Small intestine (tissue), 7 donors: ENCODE measurements around the gene OSCP1. TPM values are rescaled to one million over a fixed set of nuclear protein-coding genes. Genes with fewer than 3 reads are reported as not detected.
A peak's percentile ranks its signal among the peaks of the same experiment; 100 is the strongest.

ENCODE experiments used
- DNase-seq, 2 donors: peaks; one replicate each; pipeline versions ENCODE4 v3.0.0 to v3.0.0-alpha.2; 2013
- FAIRE-seq: peaks from 2 replicates; lab custom pipeline; 2012; peaks lifted over from hg19 to GRCh38; lab: Jason Lieb, UNC
- H3K27ac ChIP-seq, 3 donors: one replicate each; pipeline ENCODE4 v1.5.1; 2013; ENCODE audit warnings: low read length in 2 of 3, mild to moderate bottlenecking in 2 of 3, control low read depth in 1 of 3, inconsistent platforms in 1 of 3, low read depth in 1 of 3, moderate library complexity in 1 of 3
- H3K27me3 ChIP-seq, 3 donors: one replicate each; pipeline ENCODE4 v1.6.1; 2013; ENCODE audit warnings: low read length in 3 of 3, inconsistent platforms in 1 of 3; ENCODE audit not compliant: control insufficient read depth in 3 of 3, insufficient read depth in 3 of 3
- H3K36me3 ChIP-seq, 3 donors: one replicate each; pipeline ENCODE4 v1.6.1; 2013; ENCODE audit warnings: low read length in 3 of 3, inconsistent platforms in 1 of 3, low read depth in 1 of 3, mild to moderate bottlenecking in 1 of 3, moderate library complexity in 1 of 3; ENCODE audit not compliant: control insufficient read depth in 3 of 3, insufficient read depth in 2 of 3
- H3K4me1 ChIP-seq, 3 donors: one replicate each; pipeline ENCODE4 v1.6.1; 2013; ENCODE audit warnings: low read length in 2 of 3, inconsistent platforms in 1 of 3, low read depth in 1 of 3, mild to moderate bottlenecking in 1 of 3, moderate library complexity in 1 of 3; ENCODE audit not compliant: control insufficient read depth in 3 of 3, insufficient read depth in 2 of 3
- H3K4me3 ChIP-seq, 3 donors: one replicate each; pipeline ENCODE4 v1.5.1; 2013; ENCODE audit warnings: low read length in 3 of 3, control low read depth in 1 of 3, inconsistent platforms in 1 of 3, low read depth in 1 of 3, mild to moderate bottlenecking in 1 of 3, moderate library complexity in 1 of 3
- H3K9me3 ChIP-seq, 2 donors: one replicate each; pipeline ENCODE4 v1.6.1; 2013; ENCODE audit warnings: low read depth in 1 of 2, low read length in 1 of 2; ENCODE audit not compliant: control insufficient read depth in 2 of 2, insufficient read depth in 1 of 2
- WGBS, 3 donors: extraction: QIAGEN DNeasy Blood & Tissue Kit; methylation state at CpG; one replicate each; pipeline ENCODE4 v1.1.7; 2013; 5-methylcytosine and 5-hydroxymethylcytosine counted together
- polyA plus RNA-seq, 4 donors: library from polyadenylated mRNA; stranded (reverse) in 3 of 4; unstranded in 1 of 4; fragments of 200-250 nt in 3 of 4; fragments of 120-200 nt in 1 of 4; gene quantifications; one replicate each; pipeline versions ENCODE4 v1.2.1 to v1.2.3, GENCODE V29; 2013
- donor health status: healthy with polysubstance abuse.
- donor health status: control.
- donor health status: control.
- donor health status: Bipolar disorder and iron deficiency.
- donor health status: healthy.

OSCP1 gene
- polyA plus RNA-seq, 4 donors = 0.89 to 6.1 (median 2.8) TPM

- WGBS, 3 donors = 0 to 1% (median 0%) methylated on average over 25 of the region's 25 CpGs
- H3K27me3 ChIP-seq = no peaks in the 10 kb centered on the region
- FAIRE-seq (no peak), DNase-seq (peak; percentile 85 to 90)
- no peaks in the 10 kb centered on the region for H3K9me3 ChIP-seq
- peak overlapping the region; percentile 96 to 97 (median 96) for H3K27ac ChIP-seq
- H3K36me3 ChIP-seq = peaks cover 0 to 31% (median 0%) of the 10 kb centered on the region in 3 donors
- peak overlapping the region; percentile 81 to 95 (median 94) for H3K4me3 ChIP-seq
- H3K4me1 ChIP-seq = peaks cover 6 to 47% (median 10%) of the 10 kb centered on the region in 3 donors
Observed at GRCh38 chr1:36384542-36385409, 65.5 kb downstream of the OSCP1 start.

GRCh38 chr1:36383240-36383639, 67.0 kb downstream of the OSCP1 start:
- no peak for DNase-seq
- Histone ChIP-seq H3K27ac (no peak overlapping the region), H3K4me3 (no peak overlapping the region), H3K4me1 (peaks cover 6 to 55% (median 10%) of the 10 kb centered on the region in 3 donors), H3K36me3 (peaks cover 0 to 34% (median 0%) of the 10 kb centered on the region in 3 donors), H3K27me3 (no peaks in the 10 kb centered on the region), H3K9me3 (no peaks in the 10 kb centered on the region)
- WGBS, 3 donors = 79 to 82% (median 80%) methylated on average over 4 of the region's 4 CpGs
- FAIRE-seq = no peak

GRCh38 chr1:36382669-36383068, 67.6 kb downstream of the OSCP1 start:
- 93 to 96% (median 96%) methylated on average over 4 of the region's 4 CpGs for WGBS, 3 donors
- H3K4me1 ChIP-seq = peaks cover 3 to 51% (median 10%) of the 10 kb centered on the region in 3 donors
- no peak overlapping the region for H3K4me3 ChIP-seq
- FAIRE-seq (no peak), DNase-seq (no peak)
- no peaks in the 10 kb centered on the region for H3K27me3 ChIP-seq
- H3K27ac ChIP-seq = no peak overlapping the region
- peaks cover 0 to 40% (median 0%) of the 10 kb centered on the region in 3 donors for H3K36me3 ChIP-seq
- no peaks in the 10 kb centered on the region for H3K9me3 ChIP-seq

- H3K9me3 ChIP-seq = no peaks in the 10 kb centered on the region
- DNase-seq = no peak
- no peak for FAIRE-seq
- H3K4me3 ChIP-seq = no peak overlapping the region
- peaks cover 0 to 43% (median 0%) of the 10 kb centered on the region in 3 donors for H3K36me3 ChIP-seq
- H3K4me1 ChIP-seq = peaks cover 3 to 47% (median 10%) of the 10 kb centered on the region in 3 donors
- WGBS, 3 donors = 95 to 97% (median 95%) methylated on average over 9 of the region's 9 CpGs
- H3K27ac ChIP-seq = no peak overlapping the region
- H3K27me3 ChIP-seq = no peaks in the 10 kb centered on the region
Observed at GRCh38 chr1:36382231-36382630, 68.0 kb downstream of the OSCP1 start.

GRCh38 chr1:36381405-36381804, 68.8 kb downstream of the OSCP1 start:
- WGBS, 3 donors = 93 to 99% (median 94%) methylated on average over 5 of the region's 5 CpGs
- no peak for DNase-seq
- no peaks in the 10 kb centered on the region for H3K27me3 ChIP-seq
- H3K4me3 ChIP-seq = no peak overlapping the region
- peaks cover 0 to 46% (median 0%) of the 10 kb centered on the region in 3 donors for H3K36me3 ChIP-seq
- no peaks in the 10 kb centered on the region for H3K9me3 ChIP-seq
- peaks cover 3 to 38% (median 10%) of the 10 kb centered on the region in 3 donors for H3K4me1 ChIP-seq
- no peak for FAIRE-seq
- no peak overlapping the region for H3K27ac ChIP-seq

- H3K27ac ChIP-seq = peak overlapping the region in 1 of 3 donors; percentile 73
- 79 to 85% (median 81%) methylated on average over 3 of the region's 3 CpGs for WGBS, 3 donors
Observed at GRCh38 chr1:36380782-36381181, 69.5 kb downstream of the OSCP1 start.

GRCh38 chr1:36380143-36380619, 70.1 kb downstream of the OSCP1 start:
- Histone ChIP-seq H3K4me1 (peaks cover 3 to 42% (median 13%) of the 10 kb centered on the region in 3 donors), H3K27me3 (no peaks in the 10 kb centered on the region), H3K36me3 (peaks cover 0 to 51% (median 0%) of the 10 kb centered on the region in 3 donors), H3K4me3 (no peak overlapping the region), H3K9me3 (no peaks in the 10 kb centered on the region), H3K27ac (peak overlapping the region in 1 of 3 donors; percentile 73)
- DNase-seq = peak in 1 of 2 donors; percentile 44
- no peak for FAIRE-seq
- 25 to 51% (median 42%) methylated on average over 5 of the region's 5 CpGs for whole genome bisulfite sequencing, 3 donors

More at GRCh38 chr1:36380782-36381181, 69.5 kb downstream of the OSCP1 start:
- Histone ChIP-seq H3K4me3 (no peak overlapping the region), H3K27me3 (no peaks in the 10 kb centered on the region), H3K4me1 (peaks cover 3 to 37% (median 10%) of the 10 kb centered on the region in 3 donors), H3K36me3 (peaks cover 0 to 51% (median 0%) of the 10 kb centered on the region in 3 donors), H3K9me3 (no peaks in the 10 kb centered on the region)
- FAIRE-seq = no peak
- no peak for DNase-seq

GRCh38 chr1:36377791-36378492, 72.3 kb downstream of the OSCP1 start:
- no peak for FAIRE-seq
- Histone ChIP-seq H3K27ac (peak overlapping the region in 1 of 3 donors; percentile 38), H3K27me3 (no peaks in the 10 kb centered on the region), H3K4me1 (peaks cover 8 to 50% (median 25%) of the 10 kb centered on the region in 3 donors), H3K4me3 (no peak overlapping the region), H3K9me3 (no peaks in the 10 kb centered on the region), H3K36me3 (peaks cover 0 to 61% (median 0%) of the 10 kb centered on the region in 3 donors)
- 76 to 87% (median 79%) methylated on average over 4 of the region's 4 CpGs for WGBS, 3 donors
- DNase-seq = no peak
